Measurements from ENCODE around the gene LETM1. TPM values are rescaled to one million over a fixed set of nuclear protein-coding genes. Genes with fewer than 3 reads are reported as not detected.

The LETM1 gene
- total and polyA plus RNA-seq, 2 of the 13 experiments (the other 11 are each of a cell fraction or from before 2014, with no cell fraction given) = 9.7 to 41.6 TPM

DNA sequence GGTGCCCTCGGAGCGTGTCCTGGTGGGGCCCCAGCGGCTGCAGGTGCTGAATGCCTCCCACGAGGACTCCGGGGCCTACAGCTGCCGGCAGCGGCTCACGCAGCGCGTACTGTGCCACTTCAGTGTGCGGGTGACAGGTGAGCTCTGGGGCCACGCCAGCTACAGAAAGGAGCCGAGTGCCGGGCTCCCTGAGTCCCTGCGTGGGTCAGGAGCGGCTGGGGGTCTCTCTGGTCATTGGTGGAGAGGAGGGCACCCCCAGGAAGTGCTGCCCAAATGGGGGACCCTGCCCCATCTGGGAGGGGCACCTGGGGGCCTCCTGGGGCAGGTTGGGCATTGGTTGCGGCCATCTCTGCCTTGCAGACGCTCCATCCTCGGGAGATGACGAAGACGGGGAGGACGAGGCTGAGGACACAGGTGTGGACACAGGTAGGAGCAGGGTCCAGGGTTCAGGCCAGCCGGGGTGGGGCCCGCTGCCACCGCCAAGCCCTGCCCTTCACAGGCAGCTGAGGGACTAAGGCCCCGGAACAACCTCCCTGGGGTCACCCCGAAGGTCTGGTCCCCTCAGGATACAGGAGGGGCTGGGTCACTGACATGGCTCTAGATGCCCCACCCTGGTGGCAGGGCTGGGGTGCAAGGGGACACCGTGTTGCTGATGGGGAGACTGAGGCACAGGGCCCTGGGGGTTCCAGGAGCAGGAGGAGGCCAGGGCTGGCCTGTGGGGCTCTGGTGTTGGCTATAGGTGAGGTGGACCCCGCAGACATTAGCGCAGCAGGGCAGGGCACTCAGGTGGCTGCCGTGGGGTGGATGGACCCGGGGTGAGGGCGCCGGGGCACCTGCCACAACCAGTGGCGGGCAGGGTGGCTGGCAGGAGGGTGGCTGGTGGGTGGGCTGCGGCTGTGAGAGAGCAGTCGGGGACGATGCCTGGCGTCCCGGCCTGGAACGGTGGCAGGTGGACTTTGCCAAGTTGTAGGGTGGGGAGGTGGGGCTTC, 56.3 kb downstream of the LETM1 start (continued):
- TF ChIP-seq, protein P1, sequence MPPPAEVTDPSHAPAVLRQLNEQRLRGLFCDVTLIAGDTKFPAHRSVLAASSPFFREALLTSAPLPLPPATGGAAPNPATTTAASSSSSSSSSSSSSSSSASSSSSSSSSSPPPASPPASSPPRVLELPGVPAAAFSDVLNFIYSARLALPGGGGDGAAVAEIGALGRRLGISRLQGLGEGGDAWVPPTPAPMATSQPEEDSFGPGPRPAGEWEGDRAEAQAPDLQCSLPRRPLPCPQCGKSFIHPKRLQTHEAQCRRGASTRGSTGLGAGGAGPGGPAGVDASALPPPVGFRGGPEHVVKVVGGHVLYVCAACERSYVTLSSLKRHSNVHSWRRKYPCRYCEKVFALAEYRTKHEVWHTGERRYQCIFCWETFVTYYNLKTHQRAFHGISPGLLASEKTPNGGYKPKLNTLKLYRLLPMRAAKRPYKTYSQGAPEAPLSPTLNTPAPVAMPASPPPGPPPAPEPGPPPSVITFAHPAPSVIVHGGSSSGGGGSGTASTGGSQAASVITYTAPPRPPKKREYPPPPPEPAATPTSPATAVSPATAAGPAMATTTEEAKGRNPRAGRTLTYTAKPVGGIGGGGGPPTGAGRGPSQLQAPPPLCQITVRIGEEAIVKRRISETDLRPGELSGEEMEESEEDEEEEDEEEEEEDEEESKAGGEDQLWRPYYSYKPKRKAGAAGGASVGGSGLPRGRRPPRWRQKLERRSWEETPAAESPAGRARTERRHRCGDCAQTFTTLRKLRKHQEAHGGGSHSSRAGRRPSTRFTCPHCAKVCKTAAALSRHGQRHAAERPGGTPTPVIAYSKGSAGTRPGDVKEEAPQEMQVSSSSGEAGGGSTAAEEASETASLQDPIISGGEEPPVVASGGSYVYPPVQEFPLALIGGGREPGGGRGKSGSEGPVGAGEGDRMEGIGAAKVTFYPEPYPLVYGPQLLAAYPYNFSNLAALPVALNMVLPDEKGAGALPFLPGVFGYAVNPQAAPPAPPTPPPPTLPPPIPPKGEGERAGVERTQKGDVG (CRISPR knock-in tag; IDR thresholded peaks at IDR 0.05; ENCODE audit: borderline replicate concordance) = no peak
- no peak for TF ChIP-seq HOMEZ (CRISPR knock-in tag; IDR thresholded peaks at IDR 0.05; ENCODE audit: low read depth)
- no peak for TF ChIP-seq NR2F1 (CRISPR knock-in tag; IDR thresholded peaks at IDR 0.05)
- 0 out of 2 replicates have a peak, but pooled peaks have one; percentile 9 for TF ChIP-seq HNF4G (IDR thresholded peaks at IDR 0.05; ENCODE audit: borderline replicate concordance, low read depth, low read length)
- no peak for TF ChIP-seq HNF4G (CRISPR knock-in tag; IDR thresholded peaks at IDR 0.05; ENCODE audit: borderline replicate concordance, low read depth)
- TF ChIP-seq ZNF75D (CRISPR knock-in tag; IDR thresholded peaks at IDR 0.05; ENCODE audit: borderline replicate concordance) = no peak
- no peak for TF ChIP-seq ZNF292 (CRISPR knock-in tag; IDR thresholded peaks at IDR 0.05; ENCODE audit: borderline replicate concordance, low read depth)
- no peak for TF ChIP-seq ZNF232 (CRISPR knock-in tag; IDR thresholded peaks at IDR 0.05; ENCODE audit: borderline replicate concordance)
- no peak for TF ChIP-seq ZNF766 (CRISPR knock-in tag; IDR thresholded peaks at IDR 0.05; ENCODE audit: borderline replicate concordance)
- peak; percentile 85 for TF ChIP-seq RBFOX2 (IDR thresholded peaks at IDR 0.05; ENCODE audit: low read depth, low read length)
- TF ChIP-seq ZBTB40 (IDR thresholded peaks at IDR 0.05) = no peak
- TF ChIP-seq ZBTB40 (CRISPR knock-in tag; IDR thresholded peaks at IDR 0.05) = no peak
- no peak for TF ChIP-seq ATM (IDR thresholded peaks at IDR 0.05; ENCODE audit: borderline replicate concordance)
- TF ChIP-seq NFYC (CRISPR knock-in tag; IDR thresholded peaks at IDR 0.05) = no peak
